H9 (cell line): ENCODE measurements around the gene CERS6. TPM values are rescaled to one million over a fixed set of nuclear protein-coding genes. Genes with fewer than 3 reads are reported as not detected.

ENCODE experiments used
- DNase-seq: peaks from one replicate; pipeline ENCODE4 v3.0.0-alpha.2; 2017
- H2AFZ ChIP-seq: one replicate; pipeline ENCODE4 v1.6.1; 2013; ENCODE audit warnings: mild to moderate bottlenecking, low read length, control low read depth, moderate library complexity
- H2AK5ac ChIP-seq: 2 replicates; pipeline ENCODE4 v1.6.1; 2013; ENCODE audit warnings: low read length, control low read depth, mixed read lengths; ENCODE audit not compliant: insufficient read length
- H2BK120ac ChIP-seq: one replicate; pipeline ENCODE4 v1.6.1; 2013; ENCODE audit warnings: low read depth, mild to moderate bottlenecking, low read length, control low read depth, inconsistent platforms; ENCODE audit not compliant: poor library complexity, severe bottlenecking
- H2BK12ac ChIP-seq: 2 replicates; pipeline ENCODE4 v1.6.1; 2013; ENCODE audit warnings: low read length, control low read depth, mixed read lengths, low read depth; ENCODE audit not compliant: insufficient read length
- H2BK15ac ChIP-seq: 2 replicates; pipeline ENCODE4 v1.6.1; 2013; ENCODE audit warnings: low read depth, low read length, control low read depth
- H2BK20ac ChIP-seq: one replicate; pipeline ENCODE4 v1.6.1; 2013; ENCODE audit warnings: low read depth, mild to moderate bottlenecking, low read length, control low read depth, inconsistent platforms; ENCODE audit not compliant: poor library complexity, severe bottlenecking
- H2BK5ac ChIP-seq: 2 replicates; pipeline ENCODE4 v1.6.1; 2013; ENCODE audit warnings: low read length, control low read depth, mixed read lengths; ENCODE audit not compliant: insufficient read length
- H3K14ac ChIP-seq: 2 replicates; pipeline ENCODE4 v1.6.1; 2013; ENCODE audit warnings: low read length, control low read depth; ENCODE audit not compliant: insufficient read depth
- H3K18ac ChIP-seq: 2 replicates; pipeline ENCODE4 v1.6.1; 2013; ENCODE audit warnings: low read depth, mild to moderate bottlenecking, mixed read lengths, low read length, control low read depth; ENCODE audit not compliant: insufficient read length
- H3K23ac ChIP-seq: 2 replicates; pipeline ENCODE4 v1.6.1; 2013; ENCODE audit warnings: low read length, control low read depth, mixed read lengths, low read depth; ENCODE audit not compliant: insufficient read length
- H3K23me2 ChIP-seq: 2 replicates; pipeline ENCODE4 v1.6.1; 2013; ENCODE audit warnings: low read depth, mild to moderate bottlenecking, mixed read lengths, low read length, control low read depth; ENCODE audit not compliant: insufficient read length, poor library complexity, severe bottlenecking
- H3K27ac ChIP-seq: 2 replicates; pipeline ENCODE4 v1.5.1; 2013; ENCODE audit warnings: low read length, control low read depth, mixed read lengths, low read depth; ENCODE audit not compliant: insufficient read length
- H3K27me3 ChIP-seq: 2 replicates; pipeline ENCODE4 v1.6.1; 2013; ENCODE audit warnings: low read length, control low read depth, inconsistent platforms; ENCODE audit not compliant: insufficient read depth
- H3K4ac ChIP-seq: 2 replicates; pipeline ENCODE4 v1.6.1; 2013; ENCODE audit warnings: low read depth, mild to moderate bottlenecking, control low read depth, inconsistent platforms, low read length, moderate library complexity
- H3K4me1 ChIP-seq: 2 replicates; pipeline ENCODE4 v1.6.1; 2013; ENCODE audit warnings: low read length, control low read depth, inconsistent platforms; ENCODE audit not compliant: insufficient read depth
- H3K4me2 ChIP-seq: 2 replicates; pipeline ENCODE4 v1.6.1; 2013; ENCODE audit warnings: low read length, control low read depth, mixed read lengths; ENCODE audit not compliant: insufficient read length, insufficient read depth
- H3K56ac ChIP-seq: 2 replicates; pipeline ENCODE4 v1.6.1; 2013; ENCODE audit warnings: low read depth, mild to moderate bottlenecking, mixed read lengths, low read length, control low read depth; ENCODE audit not compliant: insufficient read length
- H3K79me1 ChIP-seq: 2 replicates; pipeline ENCODE4 v1.6.1; 2013; ENCODE audit warnings: low read depth, mild to moderate bottlenecking, moderate library complexity, low read length, control low read depth, inconsistent platforms; ENCODE audit not compliant: insufficient read depth, poor library complexity, severe bottlenecking
- H3K79me2 ChIP-seq: 2 replicates; pipeline ENCODE4 v1.6.1; 2013; ENCODE audit warnings: low read length, control low read depth, inconsistent platforms; ENCODE audit not compliant: insufficient read depth
- H3K9ac ChIP-seq: 2 replicates; pipeline ENCODE4 v1.6.1; 2013; ENCODE audit warnings: low read length, control low read depth, mixed read lengths; ENCODE audit not compliant: insufficient read length; ENCODE audit errors: extremely low read depth
- H3K9me3 ChIP-seq: one replicate; pipeline ENCODE4 v1.6.1; 2013; ENCODE audit warnings: low read depth, low read length, inconsistent platforms; ENCODE audit not compliant: control insufficient read depth
- H3T11ph ChIP-seq: one replicate; pipeline ENCODE4 v1.6.1; 2013; ENCODE audit warnings: mild to moderate bottlenecking, low read length, control low read depth, inconsistent platforms
- H4K20me1 ChIP-seq: one replicate; pipeline ENCODE4 v1.6.1; 2013; ENCODE audit not compliant: control insufficient read depth, insufficient read length, insufficient read depth
- H4K5ac ChIP-seq: 2 replicates; pipeline ENCODE4 v1.6.1; 2013; ENCODE audit warnings: low read depth, mild to moderate bottlenecking, mixed read lengths, low read length, control low read depth; ENCODE audit not compliant: insufficient read length
- H4K8ac ChIP-seq: replicated peaks from 2 replicates; pipeline ENCODE4 v1.6.1; 2013; ENCODE audit warnings: low read length, control low read depth, mixed read lengths, low read depth; ENCODE audit not compliant: insufficient read length
- H4K91ac ChIP-seq: 2 replicates; pipeline ENCODE4 v1.6.1; 2013; ENCODE audit warnings: low read depth, mild to moderate bottlenecking, moderate library complexity, mixed read lengths, low read length, control low read depth; ENCODE audit not compliant: insufficient read length
- H3K27ac Mint-ChIP-seq, 3 experiments: 2 replicates in 2 of 3; 3 replicates in 1 of 3; pipeline ENCODE4 v1.8.0; 2020 to 2021; ENCODE audit warnings: mixed read lengths in 3 of 3, mild to moderate bottlenecking in 1 of 3, moderate library complexity in 1 of 3
- H3K27me3 Mint-ChIP-seq: 2 replicates; pipeline ENCODE4 v1.8.0; 2021; ENCODE audit warnings: low read depth, mild to moderate bottlenecking, moderate library complexity, mixed read lengths
- H3K36me3 Mint-ChIP-seq, 3 experiments: 2 replicates in 2 of 3; 3 replicates in 1 of 3; pipeline ENCODE4 v1.8.0; 2020 to 2021; ENCODE audit warnings: low read depth in 3 of 3, mixed read lengths in 3 of 3; ENCODE audit not compliant: insufficient read depth in 1 of 3
- H3K4me1 Mint-ChIP-seq, 2 experiments: 2 replicates each; pipeline ENCODE4 v1.8.0; 2020; ENCODE audit warnings: mixed read lengths in 2 of 2
- H3K4me3 Mint-ChIP-seq, 2 experiments: 2 replicates in 1 of 2; 3 replicates in 1 of 2; pipeline ENCODE4 v1.8.0; 2020 to 2021; ENCODE audit warnings: mild to moderate bottlenecking in 2 of 2, mixed read lengths in 2 of 2, moderate library complexity in 1 of 2
- H3K9me3 Mint-ChIP-seq, 2 experiments: 2 replicates in 1 of 2; 3 replicates in 1 of 2; pipeline ENCODE4 v1.8.0; 2020; ENCODE audit warnings: mild to moderate bottlenecking in 2 of 2, mixed read lengths in 2 of 2, moderate library complexity in 1 of 2
- CTCF ChIP-seq: fragments of 200-600 bp; sonication (generic); conservative IDR thresholded peaks from 3 replicates; pipeline ENCODE4 v1.8.0; 2021; ENCODE audit warnings: antibody characterized with exemption, mild to moderate bottlenecking
- WGBS: extraction: QIAGEN DNeasy Blood & Tissue Kit; methylation state at CpG from one replicate; pipeline ENCODE4 v1.1.7; 2013; ENCODE audit warnings: missing lambda C conversion rate, low lambda C conversion rate, mixed read lengths; ENCODE audit not compliant: insufficient read length; ENCODE audit errors: extremely low coverage; 5-methylcytosine and 5-hydroxymethylcytosine counted together
- total RNA-seq: library from RNA; stranded (reverse); gene quantifications from 2 replicates; pipeline ENCODE4 v1.2.1, GENCODE V29; 2021

The CERS6 gene
- total RNA-seq, 1 experiment from 2014 or later = 17.7 TPM

- Mint-ChIP-seq H3K27me3 (no peaks in the 10 kb centered on the region), H3K27ac (peak overlapping the region in 1 of 3 experiments; percentile 32; a peak in 1 of 7 replicates), H3K4me3 (no peak overlapping the region), H3K4me1 (peaks cover 21 to 31% of the 10 kb centered on the region in 2 experiments), H3K36me3 (no peaks in the 10 kb centered on the region), H3K9me3 (no peaks in the 10 kb centered on the region)
- H3K14ac ChIP-seq = no peak overlapping the region
- H3K18ac ChIP-seq = no peak overlapping the region
- no peak for TF ChIP-seq CTCF
- H3K9ac ChIP-seq = no peak overlapping the region
- H2BK15ac ChIP-seq = no peak overlapping the region
- H3K4me2 ChIP-seq = no peak overlapping the region
- no peak overlapping the region for H4K91ac ChIP-seq
- no peak overlapping the region for H2AK5ac ChIP-seq
- no peak overlapping the region for H3T11ph ChIP-seq
- no peak overlapping the region for H2BK20ac ChIP-seq
- H2BK12ac ChIP-seq = no peak overlapping the region
- no peaks in the 10 kb centered on the region for H4K20me1 ChIP-seq
- H2BK5ac ChIP-seq = no peak overlapping the region
- no peaks in the 10 kb centered on the region for H3K27me3 ChIP-seq
- DNase-seq = no peak
- no peaks in the 10 kb centered on the region for H3K79me1 ChIP-seq
- peaks cover 9% of the 10 kb centered on the region for H3K4me1 ChIP-seq
- H3K23ac ChIP-seq = no peak overlapping the region
- H3K56ac ChIP-seq = no peak overlapping the region
- WGBS = no CpG with 5 or more reads among the region's 3 CpGs
- no peak overlapping the region for H4K8ac ChIP-seq
- no peak overlapping the region for H3K4ac ChIP-seq
- H3K27ac ChIP-seq = peak overlapping the region; percentile 3
- no peak overlapping the region for H2BK120ac ChIP-seq
- H3K23me2 ChIP-seq = no peaks in the 10 kb centered on the region
- H3K79me2 ChIP-seq = no peaks in the 10 kb centered on the region
- H4K5ac ChIP-seq = no peak overlapping the region
- H3K9me3 ChIP-seq = no peaks in the 10 kb centered on the region
- H2AFZ ChIP-seq = no peak overlapping the region
Measured at GRCh38 chr2:168731616-168732015, 275.5 kb downstream of the CERS6 start.
